Esophagus squamous epithelium (tissue), 5 donors: ENCODE results near the gene CRADD. TPM values are rescaled to one million over a fixed set of nuclear protein-coding genes. Genes with fewer than 3 reads are reported as not detected.

Source experiments
- DNase-seq: peaks from one replicate; lab custom pipeline; 2025; lab: John Stamatoyannopoulos, UW
- H3K27ac ChIP-seq, 4 donors: fragments of 200-600 bp; sonication (generic); one replicate each; pipeline ENCODE4 v1.5.1; 2016 to 2019; ENCODE audit warnings: mild to moderate bottlenecking in 1 of 4
- H3K27me3 ChIP-seq, 4 donors: fragments of 200-600 bp; sonication (generic); 1 replicate in 3 of 4; 2 replicates in 1 of 4; pipeline versions ENCODE4 v1.5.1 to v1.6.0; 2017 to 2021; ENCODE audit warnings: antibody characterized with exemption in 1 of 4
- H3K36me3 ChIP-seq, 3 donors: fragments of 200-600 bp; sonication (generic); one replicate each; pipeline ENCODE4 v1.5.1; 2016 to 2019
- H3K4me1 ChIP-seq, 3 donors: fragments of 200-600 bp; sonication (generic); one replicate each; pipeline ENCODE4 v1.5.1; 2017 to 2019
- H3K4me3 ChIP-seq, 4 donors: fragments of 200-600 bp; sonication (generic); 1 replicate in 3 of 4; 2 replicates in 1 of 4; pipeline ENCODE4 v1.5.1; 2016 to 2019; ENCODE audit warnings: mild to moderate bottlenecking in 2 of 4, moderate library complexity in 1 of 4
- H3K9me3 ChIP-seq, 3 donors: fragments of 200-600 bp; sonication (generic); one replicate each; pipeline ENCODE4 v1.5.1; 2016 to 2019
- POLR2A ChIP-seq, 4 donors: fragments of 450-650 bp; IDR thresholded peaks; one replicate each; pipeline ENCODE4 v1.6.1; 2017; ENCODE audit warnings: antibody characterized with exemption in 4 of 4, mild to moderate bottlenecking in 4 of 4, moderate library complexity in 3 of 4
- WGBS, 2 donors: methylation state at CpG; one replicate each; pipeline ENCODE4 v1.1.5; 2018; 5-methylcytosine and 5-hydroxymethylcytosine counted together
- intact Hi-C: fragments of 100-400 bp; cut with DNase I; formaldehyde crosslinking; loops from one replicate; pipeline ENCODE4 v1.15.0; 2022
- total RNA-seq, 4 donors: library from RNA; depleted of rRNA; stranded (reverse); fragments of >200 nt; gene quantifications; one replicate each; pipeline ENCODE4 v1.1.0, GENCODE V29; 2016
- TF ChIP-seq, protein P1 (sequence below), 6 experiments: fragments of 450-650 bp in 4 of 6; fragments of 200-600 bp in 2 of 6; sonication (generic) in 2 of 6; IDR thresholded peaks; one replicate each; pipeline ENCODE4 v1.5.1; 2016 to 2019; ENCODE audit warnings: antibody characterized with exemption in 6 of 6, mild to moderate bottlenecking in 4 of 6, moderate library complexity in 4 of 6
- donor health status: DM: yes; HTN: yes; CAD: no.

CRADD gene
- total RNA-seq, 4 donors from 2014 or later, result 20.2 to 22.9 (median 21.7) TPM

DNA sequence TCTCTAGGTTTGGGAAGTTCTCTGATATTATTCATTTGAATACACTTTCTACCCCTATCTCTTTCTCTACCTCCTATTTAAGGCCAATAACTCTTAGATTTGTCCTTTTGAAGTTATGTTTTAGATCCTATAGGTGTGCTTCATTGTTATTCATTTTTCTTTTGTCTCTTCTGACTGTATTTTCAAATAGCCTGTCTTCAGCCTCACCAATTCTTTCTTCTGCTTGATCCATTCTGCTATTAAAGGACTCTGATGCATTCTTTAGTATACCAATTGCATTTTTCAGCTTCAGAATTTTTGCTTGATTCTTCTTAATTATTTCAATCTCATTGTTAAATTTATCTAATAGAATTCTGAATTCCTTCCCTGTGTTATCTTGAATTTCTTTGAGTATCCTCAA lies 199.2 kb downstream of the CRADD start:
- Histone ChIP-seq H3K27ac (no peak overlapping the region), H3K27me3 (no peaks in the 10 kb centered on the region), H3K4me1 (no peaks in the 10 kb centered on the region), H3K4me3 (no peak overlapping the region), H3K9me3 (peaks cover 0 to 47% (median 21%) of the 10 kb centered on the region in 3 donors), H3K36me3 (no peaks in the 10 kb centered on the region)
- TF ChIP-seq, protein P1, sequence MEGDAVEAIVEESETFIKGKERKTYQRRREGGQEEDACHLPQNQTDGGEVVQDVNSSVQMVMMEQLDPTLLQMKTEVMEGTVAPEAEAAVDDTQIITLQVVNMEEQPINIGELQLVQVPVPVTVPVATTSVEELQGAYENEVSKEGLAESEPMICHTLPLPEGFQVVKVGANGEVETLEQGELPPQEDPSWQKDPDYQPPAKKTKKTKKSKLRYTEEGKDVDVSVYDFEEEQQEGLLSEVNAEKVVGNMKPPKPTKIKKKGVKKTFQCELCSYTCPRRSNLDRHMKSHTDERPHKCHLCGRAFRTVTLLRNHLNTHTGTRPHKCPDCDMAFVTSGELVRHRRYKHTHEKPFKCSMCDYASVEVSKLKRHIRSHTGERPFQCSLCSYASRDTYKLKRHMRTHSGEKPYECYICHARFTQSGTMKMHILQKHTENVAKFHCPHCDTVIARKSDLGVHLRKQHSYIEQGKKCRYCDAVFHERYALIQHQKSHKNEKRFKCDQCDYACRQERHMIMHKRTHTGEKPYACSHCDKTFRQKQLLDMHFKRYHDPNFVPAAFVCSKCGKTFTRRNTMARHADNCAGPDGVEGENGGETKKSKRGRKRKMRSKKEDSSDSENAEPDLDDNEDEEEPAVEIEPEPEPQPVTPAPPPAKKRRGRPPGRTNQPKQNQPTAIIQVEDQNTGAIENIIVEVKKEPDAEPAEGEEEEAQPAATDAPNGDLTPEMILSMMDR (IDR thresholded peaks at IDR 0.05), result no peak
- TF ChIP-seq POLR2A (IDR thresholded peaks at IDR 0.05), result no peak
- intact Hi-C loops, result no loop called here
- DNase-seq, result no peak

DNA sequence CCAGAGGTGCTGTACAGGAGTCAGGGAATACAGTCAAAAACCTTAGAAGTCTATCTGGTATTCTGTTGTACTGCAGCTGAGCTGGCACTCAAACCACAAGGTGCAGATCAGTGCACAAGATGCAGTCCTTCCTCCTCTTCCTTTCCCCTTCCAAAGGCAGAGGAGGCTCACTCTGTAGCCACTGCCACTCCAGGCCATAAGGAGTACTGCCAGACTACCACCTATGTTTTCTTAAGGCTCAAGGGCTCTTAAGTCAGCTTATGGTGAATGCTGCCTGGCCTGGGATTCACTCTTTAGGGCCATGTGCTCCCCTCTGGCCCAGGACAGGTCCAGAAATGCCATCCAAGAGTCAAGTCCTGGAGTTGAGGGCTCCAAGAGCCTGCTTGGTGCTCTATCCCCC lies 200.3 kb downstream of the CRADD start:
- Histone ChIP-seq H3K27me3 (no peaks in the 10 kb centered on the region), H3K36me3 (no peaks in the 10 kb centered on the region), H3K27ac (no peak overlapping the region), H3K4me3 (no peak overlapping the region), H3K9me3 (peaks cover 0 to 36% (median 13%) of the 10 kb centered on the region in 3 donors), H3K4me1 (no peaks in the 10 kb centered on the region)
- DNase-seq, result no peak
- intact Hi-C loops, result no loop called here
- TF ChIP-seq POLR2A (IDR thresholded peaks at IDR 0.05), result no peak
- TF ChIP-seq, protein P1 (IDR thresholded peaks at IDR 0.05), result no peak

DNA sequence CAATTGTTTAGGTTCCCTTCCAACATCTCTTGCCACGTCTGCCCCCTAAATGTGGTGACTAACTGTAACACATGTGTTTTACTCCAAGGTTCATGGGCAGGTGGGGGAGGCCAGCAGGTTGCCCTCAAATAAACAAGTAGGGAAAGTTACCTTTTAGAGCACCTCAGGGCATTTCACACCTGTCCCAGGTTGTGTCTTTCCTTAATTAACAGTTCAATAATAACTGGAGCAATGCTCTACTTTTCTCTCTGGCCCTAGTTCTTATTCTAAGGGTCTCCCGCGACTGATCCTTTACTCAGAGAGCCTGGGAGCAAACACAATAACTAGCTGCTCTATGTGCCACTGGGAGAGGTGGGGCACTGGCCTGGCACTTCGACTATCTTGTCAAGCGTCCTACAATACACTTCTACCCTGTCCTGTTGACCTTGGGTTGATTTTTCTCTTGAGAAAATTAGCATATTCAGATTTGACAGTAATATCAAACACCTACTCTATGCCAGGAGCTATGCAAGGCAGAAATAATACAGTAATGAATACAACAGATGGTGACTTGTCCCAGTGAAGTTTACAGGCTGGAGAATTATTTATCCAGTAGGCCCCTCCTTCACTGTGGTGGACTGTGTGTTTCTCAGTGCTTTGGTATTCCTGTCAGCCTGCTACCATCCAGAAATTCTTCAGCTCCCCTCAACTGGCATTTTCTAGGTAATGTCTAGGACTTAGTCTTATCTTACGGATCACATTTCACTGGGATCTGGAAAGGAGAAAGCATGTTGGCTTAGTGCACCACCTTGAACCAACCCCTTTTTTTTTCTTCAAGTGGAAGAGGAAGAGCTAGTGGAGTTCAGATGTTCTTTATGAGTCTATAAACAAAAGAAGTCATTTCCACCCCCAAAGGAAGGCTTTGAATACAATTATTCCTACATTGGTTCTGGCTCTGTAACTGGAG lies 202.6 kb downstream of the CRADD start:
- intact Hi-C loops, result no loop called here
- H3K36me3 ChIP-seq, result no peaks in the 10 kb centered on the region
- peaks cover 0 to 17% (median 3%) of the 10 kb centered on the region in 3 donors for H3K9me3 ChIP-seq
- H3K4me3 ChIP-seq, result no peak overlapping the region
- 78 to 85% methylated on average over 6 of the region's 6 CpGs for WGBS, 2 donors
- no peaks in the 10 kb centered on the region for H3K27me3 ChIP-seq
- TF ChIP-seq POLR2A (IDR thresholded peaks at IDR 0.05), result no peak
- TF ChIP-seq, protein P1 (IDR thresholded peaks at IDR 0.05), result no peak
- H3K27ac ChIP-seq, result no peak overlapping the region
- H3K4me1 ChIP-seq, result no peaks in the 10 kb centered on the region
- DNase-seq, result no peak

DNA sequence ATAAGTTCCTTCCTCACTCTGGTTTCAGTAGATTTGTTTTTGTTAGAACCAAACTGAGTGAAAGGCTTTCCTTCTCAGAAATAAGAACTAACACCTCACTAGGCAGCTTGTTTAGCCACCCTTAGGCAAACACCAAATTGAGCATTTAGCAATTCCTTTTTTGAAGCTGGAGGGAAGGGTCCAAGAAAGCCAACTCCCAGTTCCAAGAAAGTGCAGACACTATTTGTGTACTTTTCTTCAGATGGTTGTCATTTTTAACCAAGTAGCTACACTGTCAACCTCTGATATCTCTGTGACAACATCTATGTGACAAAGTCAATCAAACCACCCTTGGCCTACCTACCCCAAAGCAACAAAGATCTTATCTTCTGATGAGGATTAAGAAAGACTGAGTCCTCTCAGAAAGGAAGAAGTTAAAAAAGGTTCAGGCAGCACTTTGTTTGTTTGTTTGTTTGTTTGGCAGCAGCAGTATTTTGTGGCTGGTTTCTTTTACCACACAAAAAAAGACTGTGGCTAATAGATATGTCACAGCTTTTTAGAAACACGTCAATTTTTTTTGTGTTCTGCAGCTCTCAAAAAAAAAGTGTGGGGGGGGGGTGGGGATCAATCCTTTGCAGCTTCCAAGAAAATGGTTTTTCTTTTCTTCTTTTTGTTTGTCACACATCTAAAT lies 203.8 kb downstream of the CRADD start:
- H3K27ac ChIP-seq, result no peak overlapping the region
- H3K4me1 ChIP-seq, result no peaks in the 10 kb centered on the region
- H3K4me3 ChIP-seq, result no peak overlapping the region
- DNase-seq, result no peak
- TF ChIP-seq, protein P1 (IDR thresholded peaks at IDR 0.05), result no peak
- TF ChIP-seq POLR2A (IDR thresholded peaks at IDR 0.05), result no peak
- no peaks in the 10 kb centered on the region for H3K27me3 ChIP-seq
- 82 to 93% methylated on average over 1 of the region's 1 CpG for WGBS, 2 donors
- intact Hi-C loops, result no loop called here
- H3K36me3 ChIP-seq, result no peaks in the 10 kb centered on the region
- H3K9me3 ChIP-seq, result peaks cover 0 to 12% (median 3%) of the 10 kb centered on the region in 3 donors

DNA sequence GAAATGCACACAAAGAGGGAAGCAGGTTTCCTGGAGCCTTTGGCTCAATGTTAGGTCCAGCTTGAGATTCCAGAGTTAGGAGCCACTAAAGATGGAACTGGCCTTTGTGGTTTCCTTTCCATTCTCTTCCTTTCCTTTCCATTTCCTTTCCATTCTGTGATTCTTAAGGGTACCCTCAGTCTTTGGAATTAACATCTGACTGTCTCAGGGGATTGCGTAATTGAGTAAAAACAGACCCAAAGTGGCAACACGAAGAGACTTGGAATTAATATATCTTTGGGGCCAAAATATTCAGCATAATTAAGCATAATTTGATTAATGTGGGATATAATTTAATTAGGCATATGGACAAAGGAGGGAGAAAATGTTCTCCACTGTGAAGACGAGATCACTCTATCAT lies 205.6 kb downstream of the CRADD start:
- H3K27ac ChIP-seq, result no peak overlapping the region
- H3K4me3 ChIP-seq, result no peak overlapping the region
- intact Hi-C loops, result no loop called here
- no peak for TF ChIP-seq POLR2A (IDR thresholded peaks at IDR 0.05)
- TF ChIP-seq, protein P1 (IDR thresholded peaks at IDR 0.05), result no peak
- no peaks in the 10 kb centered on the region for H3K36me3 ChIP-seq
- no peaks in the 10 kb centered on the region for H3K9me3 ChIP-seq
- H3K4me1 ChIP-seq, result no peaks in the 10 kb centered on the region
- no peak for DNase-seq
- 79 to 85% methylated on average over 3 of the region's 3 CpGs for WGBS, 2 donors
- H3K27me3 ChIP-seq, result no peaks in the 10 kb centered on the region
